ENCODE measurements around the gene FRMD4A.

- TF ChIP-seq CTCF (conservative IDR thresholded peaks at IDR 0.05) (no peak), EZH2 (IDR thresholded peaks at IDR 0.05; ENCODE audit: low read depth) (no peak)
These were observed 26.7 kb downstream of the FRMD4A start for GRCh38 chr10:14304046-14304445.
